Mesothelial cell of epicardium (in vitro differentiated cells): Measurements from ENCODE around the gene ERMARD. TPM values are rescaled to one million over a fixed set of nuclear protein-coding genes. Genes with fewer than 3 reads are reported as not detected.

ENCODE experiments used
- DNase-seq, 2 experiments: peaks; one replicate each; pipeline ENCODE4 v3.0.0; 2021; ENCODE audit warnings: low spot score in 2 of 2; ENCODE audit not compliant: unreplicated experiment in 2 of 2
- H3K27ac Mint-ChIP-seq: 2 replicates; pipeline ENCODE4 v1.8.0; 2021; ENCODE audit warnings: mixed read lengths
- H3K27me3 Mint-ChIP-seq: 2 replicates; pipeline ENCODE4 v1.8.0; 2021; ENCODE audit warnings: low read depth, mixed read lengths
- H3K36me3 Mint-ChIP-seq: 2 replicates; pipeline ENCODE4 v1.8.0; 2021; ENCODE audit warnings: mixed read lengths
- H3K4me1 Mint-ChIP-seq: 2 replicates; pipeline ENCODE4 v1.8.0; 2021; ENCODE audit warnings: mixed read lengths
- H3K4me3 Mint-ChIP-seq: 2 replicates; pipeline ENCODE4 v1.8.0; 2021; ENCODE audit warnings: mild to moderate bottlenecking, moderate library complexity, mixed read lengths
- H3K9me3 Mint-ChIP-seq: 2 replicates; pipeline ENCODE4 v1.8.0; 2021; ENCODE audit warnings: mixed read lengths
- total RNA-seq: library from RNA; stranded (reverse); gene quantifications from 3 replicates; pipeline ENCODE4 v1.2.1, GENCODE V29; 2021
- TF ChIP-seq, protein P1 (sequence below): fragments of 200-600 bp; sonication (generic); IDR thresholded peaks from one replicate; pipeline ENCODE4 v1.5.0; 2021; ENCODE audit warnings: antibody characterized with exemption; ENCODE audit not compliant: unreplicated experiment

The ERMARD gene
- total RNA-seq, 1 donor from 2014 or later, result 45.6 TPM

- H3K27me3 Mint-ChIP-seq, result peaks cover 44% of the 10 kb centered on the region
- no peak overlapping the region for H3K27ac Mint-ChIP-seq
- no peaks in the 10 kb centered on the region for H3K9me3 Mint-ChIP-seq
- H3K4me1 Mint-ChIP-seq, result peaks cover 11% of the 10 kb centered on the region
- no peak overlapping the region for H3K4me3 Mint-ChIP-seq
- H3K36me3 Mint-ChIP-seq, result no peaks in the 10 kb centered on the region
- no peak for DNase-seq
- TF ChIP-seq, protein P1, sequence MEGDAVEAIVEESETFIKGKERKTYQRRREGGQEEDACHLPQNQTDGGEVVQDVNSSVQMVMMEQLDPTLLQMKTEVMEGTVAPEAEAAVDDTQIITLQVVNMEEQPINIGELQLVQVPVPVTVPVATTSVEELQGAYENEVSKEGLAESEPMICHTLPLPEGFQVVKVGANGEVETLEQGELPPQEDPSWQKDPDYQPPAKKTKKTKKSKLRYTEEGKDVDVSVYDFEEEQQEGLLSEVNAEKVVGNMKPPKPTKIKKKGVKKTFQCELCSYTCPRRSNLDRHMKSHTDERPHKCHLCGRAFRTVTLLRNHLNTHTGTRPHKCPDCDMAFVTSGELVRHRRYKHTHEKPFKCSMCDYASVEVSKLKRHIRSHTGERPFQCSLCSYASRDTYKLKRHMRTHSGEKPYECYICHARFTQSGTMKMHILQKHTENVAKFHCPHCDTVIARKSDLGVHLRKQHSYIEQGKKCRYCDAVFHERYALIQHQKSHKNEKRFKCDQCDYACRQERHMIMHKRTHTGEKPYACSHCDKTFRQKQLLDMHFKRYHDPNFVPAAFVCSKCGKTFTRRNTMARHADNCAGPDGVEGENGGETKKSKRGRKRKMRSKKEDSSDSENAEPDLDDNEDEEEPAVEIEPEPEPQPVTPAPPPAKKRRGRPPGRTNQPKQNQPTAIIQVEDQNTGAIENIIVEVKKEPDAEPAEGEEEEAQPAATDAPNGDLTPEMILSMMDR, result no peak
Measured at GRCh38 chr6:169804427-169804826, 53.0 kb downstream of the ERMARD start.

DNA sequence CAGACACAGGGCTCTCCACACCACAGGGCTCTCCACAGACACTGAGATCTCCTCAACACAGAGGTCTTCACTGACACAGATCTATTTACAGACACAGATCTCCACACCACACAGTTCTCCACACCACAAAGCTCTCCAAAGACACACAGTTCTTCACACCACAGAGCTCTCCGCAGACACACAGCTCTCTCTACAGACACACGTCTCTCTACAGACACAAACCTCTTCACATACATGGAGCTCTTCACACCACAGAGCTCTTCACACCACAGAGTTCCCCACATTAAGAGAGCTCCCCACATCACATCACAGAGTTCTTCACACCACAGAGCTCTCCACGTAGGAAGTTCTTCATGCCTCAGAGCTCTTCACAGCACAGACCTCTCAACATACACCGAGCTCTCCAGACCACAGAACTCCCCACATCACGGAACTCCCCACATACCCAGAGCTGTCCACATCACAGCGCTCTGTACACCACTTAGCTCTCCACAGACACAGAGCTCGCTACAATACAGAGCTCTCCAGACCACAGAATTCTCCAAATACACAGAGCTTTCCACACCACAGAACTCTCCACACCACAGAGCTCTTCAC, 53.9 kb downstream of the ERMARD start:
- Mint-ChIP-seq H3K27me3 (peaks cover 44% of the 10 kb centered on the region), H3K27ac (no peak overlapping the region), H3K4me3 (no peak overlapping the region)

DNA sequence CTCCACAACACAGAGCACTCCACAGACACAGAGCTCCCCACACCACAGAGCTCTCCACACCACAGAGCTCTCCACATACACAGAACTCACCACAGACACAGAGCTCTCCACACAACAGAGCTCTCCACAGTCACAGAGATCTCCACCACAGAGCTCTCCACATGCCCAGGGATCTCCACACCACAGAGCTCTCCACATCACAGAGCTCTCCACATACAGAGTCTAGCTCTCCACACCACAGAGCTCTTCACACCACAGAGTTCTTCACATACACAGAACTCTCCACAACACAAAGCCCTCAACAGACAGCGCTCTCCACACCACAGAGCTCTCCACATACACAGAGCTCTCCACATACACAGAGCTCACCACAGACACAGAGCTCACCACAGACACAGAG, 55.3 kb downstream of the ERMARD start:
- Mint-ChIP-seq H3K4me3 (no peak overlapping the region), H3K27ac (no peak overlapping the region), H3K9me3 (no peaks in the 10 kb centered on the region), H3K36me3 (no peaks in the 10 kb centered on the region), H3K4me1 (peaks cover 7% of the 10 kb centered on the region), H3K27me3 (peaks cover 44% of the 10 kb centered on the region)
- TF ChIP-seq, protein P1, result no peak
- DNase-seq, result peak in 1 of 2 experiments; percentile 20

More for the DNA sequence above, 53.9 kb downstream of the ERMARD start:
- Mint-ChIP-seq H3K9me3 (no peaks in the 10 kb centered on the region), H3K36me3 (no peaks in the 10 kb centered on the region), H3K4me1 (peaks cover 10% of the 10 kb centered on the region)
- TF ChIP-seq, protein P1, result no peak
- DNase-seq, result no peak

GRCh38 chr6:169807229-169807628, 55.8 kb downstream of the ERMARD start:
- no peak for DNase-seq
- Mint-ChIP-seq H3K4me3 (no peak overlapping the region), H3K27ac (no peak overlapping the region), H3K4me1 (peaks cover 7% of the 10 kb centered on the region), H3K27me3 (peaks cover 44% of the 10 kb centered on the region), H3K9me3 (no peaks in the 10 kb centered on the region), H3K36me3 (no peaks in the 10 kb centered on the region)
- TF ChIP-seq, protein P1, result no peak

GRCh38 chr6:169807699-169808607, 56.5 kb downstream of the ERMARD start:
- peaks cover 7% of the 10 kb centered on the region for H3K4me1 Mint-ChIP-seq
- H3K9me3 Mint-ChIP-seq, result no peaks in the 10 kb centered on the region
- peak in 1 of 2 experiments; percentile 35 for DNase-seq
- H3K27me3 Mint-ChIP-seq, result peaks cover 44% of the 10 kb centered on the region
- no peaks in the 10 kb centered on the region for H3K36me3 Mint-ChIP-seq
- TF ChIP-seq, protein P1, result no peak
- no peak overlapping the region for H3K27ac Mint-ChIP-seq
- no peak overlapping the region for H3K4me3 Mint-ChIP-seq
